Fibroblast of lung (primary cell): Measurements from ENCODE around the gene CFAP70. TPM values are rescaled to one million over a fixed set of nuclear protein-coding genes. Genes with fewer than 3 reads are reported as not detected.

Source experiments
- DNase-seq, 2 donors: peaks; one replicate each; pipeline versions ENCODE4 v3.0.0 to v3.0.0-alpha.2; 2010; ENCODE audit warnings: low read depth in 2 of 2
- H2AFZ ChIP-seq: 2 replicates; pipeline ENCODE4 v1.5.1; 2012; ENCODE audit warnings: low read length, control low read depth, inconsistent platforms
- H3K27ac ChIP-seq: 2 replicates; pipeline ENCODE4 v1.5.1; 2011; ENCODE audit warnings: low read length, control low read depth; ENCODE audit not compliant: insufficient read depth
- H3K27me3 ChIP-seq: 2 replicates; pipeline ENCODE4 v1.5.1; 2011; ENCODE audit warnings: mild to moderate bottlenecking, low read length; ENCODE audit not compliant: control insufficient read depth, insufficient read depth
- H3K36me3 ChIP-seq: 2 replicates; pipeline ENCODE4 v1.5.1; 2011; ENCODE audit warnings: low read length; ENCODE audit not compliant: control insufficient read depth, insufficient read depth
- H3K4me1 ChIP-seq: 2 replicates; pipeline ENCODE4 v1.5.1; 2011; ENCODE audit warnings: low read length; ENCODE audit not compliant: control insufficient read depth, insufficient read depth; ENCODE audit errors: extremely low read depth
- H3K4me2 ChIP-seq: 2 replicates; pipeline ENCODE4 v1.5.1; 2011; ENCODE audit warnings: low read length, control low read depth; ENCODE audit not compliant: insufficient read depth; ENCODE audit errors: extremely low read depth
- H3K4me3 ChIP-seq, 4 experiments: fragments of 200-600 bp in 1 of 4; sonication (generic) in 1 of 4; replicated peaks in 1 of 4; 2 replicates each; pipeline ENCODE4 v1.5.1; 2011 to 2016; ENCODE audit warnings: low read length in 4 of 4, low read depth in 3 of 4, mild to moderate bottlenecking in 3 of 4, control low read depth in 2 of 4, inconsistent platforms in 1 of 4, mixed read lengths in 1 of 4; ENCODE audit not compliant: insufficient read depth in 1 of 4; ENCODE audit errors: control extremely low read depth in 1 of 4
- H3K79me2 ChIP-seq: 2 replicates; pipeline ENCODE4 v1.5.1; 2012; ENCODE audit warnings: mild to moderate bottlenecking, low read length, inconsistent platforms; ENCODE audit not compliant: control insufficient read depth, insufficient read depth
- H3K9ac ChIP-seq: 2 replicates; pipeline ENCODE4 v1.5.1; 2011; ENCODE audit warnings: mild to moderate bottlenecking, low read length, control low read depth; ENCODE audit not compliant: insufficient read depth
- H3K9me3 ChIP-seq: 2 replicates; pipeline ENCODE4 v1.5.1; 2012; ENCODE audit warnings: low read depth, low read length; ENCODE audit not compliant: control insufficient read depth, insufficient read depth
- H4K20me1 ChIP-seq: 2 replicates; pipeline ENCODE4 v1.5.1; 2011; ENCODE audit warnings: low read length; ENCODE audit not compliant: control insufficient read depth, insufficient read depth; ENCODE audit errors: extremely low read depth
- CTCF ChIP-seq, 2 donors: IDR thresholded peaks in 1 of 2; conservative IDR thresholded peaks in 1 of 2; 1 replicate in 1 of 2; 2 replicates in 1 of 2; pipeline ENCODE4 v1.5.1; 2011 to 2012; ENCODE audit warnings: low read length in 2 of 2, control low read depth in 1 of 2, inconsistent platforms in 1 of 2, low read depth in 1 of 2, mild to moderate bottlenecking in 1 of 2
- EZH2 ChIP-seq: IDR thresholded peaks from 2 replicates; pipeline ENCODE4 v1.5.1; 2012; ENCODE audit warnings: low read length, control low read depth, mild to moderate bottlenecking; ENCODE audit errors: missing control alignments
- polyA plus RNA-seq, 2 donors: library from polyadenylated mRNA; depleted of rRNA in 1 of 2; stranded (reverse) in 1 of 2; unstranded in 1 of 2; fragments of >200 nt; gene quantifications; 2 replicates each; pipeline ENCODE4 v1.2.1, GENCODE V29; 2011 to 2012; ENCODE audit warnings: missing spikeins in 1 of 2
- total RNA-seq: library from RNA; depleted of rRNA; stranded (reverse); fragments of >200 nt; gene quantifications from 2 replicates; pipeline ENCODE4 v1.2.1, GENCODE V29; 2014

Gene CFAP70
- total and polyA plus RNA-seq, 2 donors (not counting 1 experiment from before 2014, with no cell fraction given) = 0.19 to 1.3 TPM

GRCh38 chr10:73376679-73377078, 18.0 kb upstream of the CFAP70 start:
- H3K4me3 ChIP-seq = no peak overlapping the region
- no peaks in the 10 kb centered on the region for H3K4me1 ChIP-seq
- TF ChIP-seq CTCF (conservative IDR thresholded peaks at IDR 0.05 in 1 of 2, IDR thresholded peaks at IDR 0.05 in 1 of 2; ENCODE audit: low read depth in 1 of 2, low read length in 2 of 2) (no peak), EZH2 (no peak)
- H3K9me3 ChIP-seq = no peaks in the 10 kb centered on the region
- no peak overlapping the region for H3K4me2 ChIP-seq
- H3K27ac ChIP-seq = no peak overlapping the region
- no peaks in the 10 kb centered on the region for H3K79me2 ChIP-seq
- H4K20me1 ChIP-seq = no peaks in the 10 kb centered on the region
- no peak for DNase-seq
- peaks cover 2% of the 10 kb centered on the region for H3K36me3 ChIP-seq
- no peak overlapping the region for H2AFZ ChIP-seq
- H3K27me3 ChIP-seq = no peaks in the 10 kb centered on the region
- H3K9ac ChIP-seq = no peak overlapping the region

GRCh38 chr10:73368238-73368637, 9.6 kb upstream of the CFAP70 start:
- Histone ChIP-seq H3K36me3 (peaks cover 1% of the 10 kb centered on the region), H3K4me2 (no peak overlapping the region), H2AFZ (no peak overlapping the region), H3K4me3 (no peak overlapping the region), H3K9ac (no peak overlapping the region), H3K4me1 (no peaks in the 10 kb centered on the region), H3K27me3 (no peaks in the 10 kb centered on the region), H3K79me2 (no peaks in the 10 kb centered on the region), H3K9me3 (no peaks in the 10 kb centered on the region), H4K20me1 (no peaks in the 10 kb centered on the region), H3K27ac (no peak overlapping the region)
- DNase-seq = no peak
- TF ChIP-seq CTCF (conservative IDR thresholded peaks at IDR 0.05 in 1 of 2, IDR thresholded peaks at IDR 0.05 in 1 of 2; ENCODE audit: low read depth in 1 of 2, low read length in 2 of 2) (no peak), EZH2 (no peak)

GRCh38 chr10:73366381-73367298, 8.0 kb upstream of the CFAP70 start:
- no peaks in the 10 kb centered on the region for H3K9me3 ChIP-seq
- TF ChIP-seq EZH2 = no peak
- no peak for TF ChIP-seq CTCF (conservative IDR thresholded peaks at IDR 0.05 in 1 of 2, IDR thresholded peaks at IDR 0.05 in 1 of 2; ENCODE audit: low read depth in 1 of 2, low read length in 2 of 2)

More at GRCh38 chr10:73366381-73367298, 8.0 kb upstream of the CFAP70 start:
- Histone ChIP-seq H3K4me1 (no peaks in the 10 kb centered on the region), H3K79me2 (no peaks in the 10 kb centered on the region), H4K20me1 (no peaks in the 10 kb centered on the region), H2AFZ (no peak overlapping the region), H3K27ac (no peak overlapping the region), H3K9ac (no peak overlapping the region), H3K4me2 (no peak overlapping the region), H3K4me3 (no peak overlapping the region), H3K27me3 (no peaks in the 10 kb centered on the region), H3K36me3 (peaks cover 1% of the 10 kb centered on the region)
- DNase-seq = no peak
